Measurements from ENCODE around the gene UBA1. TPM values are rescaled to one million over a fixed set of nuclear protein-coding genes. Genes with fewer than 3 reads are reported as not detected.

The UBA1 gene
- total RNA-seq, 1 donor from 2014 or later, result 126 TPM

Other genes starting within 250 kb of the UBA1 start
- gene RGN, start 115.4 kb upstream of the UBA1 start, total RNA-seq, result 0.34 and 0.42 TPM in 2 replicates
- gene NDUFB11, start 49.1 kb upstream of the UBA1 start, total RNA-seq, result 59.8 and 65.3 TPM in 2 replicates
- 57.2 and 83.3 TPM in 2 replicates for gene RBM10, start 48.6 kb upstream of the UBA1 start, total RNA-seq
- gene CDK16, start 24.9 kb downstream of the UBA1 start, total RNA-seq, result 97.5 and 172 TPM in 2 replicates
- 35.6 and 51.1 TPM in 2 replicates for gene USP11, start 39.2 kb downstream of the UBA1 start, total RNA-seq
- 0.17 TPM in 1 of 2 replicates, not detected in the other for gene ZNF157, start 176.7 kb downstream of the UBA1 start, total RNA-seq